ENCODE data around the gene MEF2B.

Gene MEF2B

GRCh38 chr19:19170873-19171672, 1.0 kb upstream of the MEF2B start:
- no peak overlapping the region for H3K4me3 ChIP-seq (ENCODE audit: low read depth, low read length)
- no peaks in the 10 kb centered on the region for H3K4me1 ChIP-seq (ENCODE audit: control insufficient read depth, insufficient read depth, low read length)
- ChIA-PET POLR2A (no interaction called here), CTCF (interaction anchor here (0.6 to 0.9 kb wide), 3 partner anchors 14 to 225 kb away, joined by 3 to 4 read pairs (median 3); no protein-coding TSS in a partner anchor)
- TF ChIP-seq ZNF658 (tag by site-specific recombination; IDR thresholded peaks at IDR 0.05) (no peak), ZNF121 (tag by site-specific recombination; IDR thresholded peaks at IDR 0.05) (peak; percentile 55; the same call in 1 of the 2 replicates), ZFP3 (tag by site-specific recombination; IDR thresholded peaks at IDR 0.05; ENCODE audit: low read depth) (peak; percentile 96), ZFP69B (tag by site-specific recombination; IDR thresholded peaks at IDR 0.05) (no peak)
- no peaks in the 10 kb centered on the region for H3K36me3 ChIP-seq (ENCODE audit: control insufficient read depth in 2 of 2, insufficient read depth in 1 of 2, low read length in 2 of 2)
- no peaks in the 10 kb centered on the region for H3K9me3 ChIP-seq (ENCODE audit: control insufficient read depth, insufficient read depth, low read depth, low read length)
- no peak overlapping the region for H3K27ac ChIP-seq (ENCODE audit: extremely low read depth, low read depth, low read length)

- POLR2A ChIA-PET = interaction anchor here (0.8 to 1.6 kb wide), 3 partner anchors 17 to 34 kb away, joined by 3 to 5 read pairs (median 3); partner anchors contain the start of genes BORCS8, NR2C2AP and RFXANK
- Histone ChIP-seq H3K4me3 (ENCODE audit: low read depth, low read length) (no peak overlapping the region), H3K27ac (ENCODE audit: extremely low read depth, low read depth, low read length) (no peak overlapping the region), H3K4me1 (ENCODE audit: control insufficient read depth, insufficient read depth, low read length) (no peaks in the 10 kb centered on the region), H3K36me3 (ENCODE audit: control insufficient read depth in 2 of 2, insufficient read depth in 1 of 2, low read length in 2 of 2) (no peaks in the 10 kb centered on the region), H3K9me3 (ENCODE audit: control insufficient read depth, insufficient read depth, low read depth, low read length) (no peaks in the 10 kb centered on the region)
- CTCF ChIA-PET = interaction anchor here (0.6 kb wide), 1 partner anchor 87 kb away, joined by 3 read pairs; no protein-coding TSS in a partner anchor
- TF ChIP-seq ZNF223 (tag by site-specific recombination; IDR thresholded peaks at IDR 0.05) (no peak), ZNF121 (tag by site-specific recombination; IDR thresholded peaks at IDR 0.05) (0 out of 2 replicates have a peak, but pooled peaks have one; percentile 11)
Observed at GRCh38 chr19:19169236-19170052, 619 bp downstream of the MEF2B start.

- Histone ChIP-seq H3K4me3 (ENCODE audit: low read depth, low read length) (no peak overlapping the region), H3K27ac (ENCODE audit: extremely low read depth, low read depth, low read length) (no peak overlapping the region), H3K36me3 (ENCODE audit: control insufficient read depth in 2 of 2, insufficient read depth in 1 of 2, low read length in 2 of 2) (no peaks in the 10 kb centered on the region), H3K4me1 (ENCODE audit: control insufficient read depth, insufficient read depth, low read length) (no peaks in the 10 kb centered on the region), H3K9me3 (ENCODE audit: control insufficient read depth, insufficient read depth, low read depth, low read length) (no peaks in the 10 kb centered on the region)
- POLR2A ChIA-PET = no interaction called here
- TF ChIP-seq SCRT2 (tag by site-specific recombination; IDR thresholded peaks at IDR 0.05) (0 out of 2 replicates have a peak, but pooled peaks have one; percentile 33), ZEB2 (tag by site-specific recombination; IDR thresholded peaks at IDR 0.05) (no peak)
- CTCF ChIA-PET = interaction anchor here (0.5 to 1.3 kb wide), 8 partner anchors 9 to 1884 kb away, joined by 3 to 4 read pairs (median 3); no protein-coding TSS in a partner anchor
Observed at GRCh38 chr19:19167612-19168011, 2.5 kb downstream of the MEF2B start.

GRCh38 chr19:19165396-19165795, 4.7 kb downstream of the MEF2B start:
- Histone ChIP-seq H3K36me3 (ENCODE audit: control insufficient read depth in 2 of 2, insufficient read depth in 1 of 2, low read length in 2 of 2) (no peaks in the 10 kb centered on the region), H3K4me1 (ENCODE audit: control insufficient read depth, insufficient read depth, low read length) (no peaks in the 10 kb centered on the region), H3K4me3 (ENCODE audit: low read depth, low read length) (no peak overlapping the region), H3K9me3 (ENCODE audit: control insufficient read depth, insufficient read depth, low read depth, low read length) (no peaks in the 10 kb centered on the region), H3K27ac (ENCODE audit: extremely low read depth, low read depth, low read length) (no peak overlapping the region)
- ChIA-PET POLR2A (no interaction called here), CTCF (no interaction called here)
- TF ChIP-seq ZNF16 (tag by site-specific recombination; IDR thresholded peaks at IDR 0.05; ENCODE audit: low read depth) = peak; percentile 89
- TF ChIP-seq ZNF155 (tag by site-specific recombination; IDR thresholded peaks at IDR 0.05) = no peak
- no peak for TF ChIP-seq ZNF830 (tag by site-specific recombination; IDR thresholded peaks at IDR 0.05; ENCODE audit: low read depth)
- peak; percentile 95 for TF ChIP-seq ZNF623 (tag by site-specific recombination; IDR thresholded peaks at IDR 0.05)
- TF ChIP-seq AEBP2 (tag by site-specific recombination; IDR thresholded peaks at IDR 0.05; ENCODE audit: borderline replicate concordance) = no peak

All from HEK293 (cell line).